ENCODE measurements around the gene SPOCK1.

DNA sequence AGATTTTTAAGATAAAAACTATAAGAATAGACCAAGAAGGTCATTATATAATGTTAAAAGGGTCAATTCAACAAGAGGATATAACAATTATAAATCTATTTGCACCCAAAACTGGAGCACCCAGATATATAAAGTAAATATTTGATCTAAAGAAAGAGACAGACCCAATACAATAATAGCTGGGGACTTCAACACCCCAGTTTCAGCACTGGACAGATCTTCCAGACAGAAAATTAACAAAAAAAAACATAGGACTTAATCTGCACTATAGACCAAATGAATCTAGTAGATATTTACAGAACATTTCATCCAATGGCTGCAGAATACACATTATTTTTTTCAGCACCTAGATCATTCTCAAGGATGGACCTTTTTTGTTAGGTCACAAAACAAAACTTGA lies 331.9 kb downstream of the SPOCK1 start:
- no peak for TF ChIP-seq CTCF (IDR thresholded peaks at IDR 0.05)
- TF ChIP-seq POLR2AphosphoS5 (IDR thresholded peaks at IDR 0.05): no peak
- no peak for TF ChIP-seq POLR2A (IDR thresholded peaks at IDR 0.05)
- no peak for TF ChIP-seq EP300 (IDR thresholded peaks at IDR 0.05)

All from stomach (tissue), 4 donors.